Epithelial cell of umbilical artery (primary cell): ENCODE data around the gene CALM3. TPM values are rescaled to one million over a fixed set of nuclear protein-coding genes. Genes with fewer than 3 reads are reported as not detected.

Experiments
- total RNA-seq: library from RNA; depleted of rRNA; stranded (reverse); fragments of >200 nt; gene quantifications from 2 replicates; pipeline ENCODE4 v1.2.3, GENCODE V29; 2014

The CALM3 gene
- 167 and 263 TPM in 2 replicates for total RNA-seq

DNA sequence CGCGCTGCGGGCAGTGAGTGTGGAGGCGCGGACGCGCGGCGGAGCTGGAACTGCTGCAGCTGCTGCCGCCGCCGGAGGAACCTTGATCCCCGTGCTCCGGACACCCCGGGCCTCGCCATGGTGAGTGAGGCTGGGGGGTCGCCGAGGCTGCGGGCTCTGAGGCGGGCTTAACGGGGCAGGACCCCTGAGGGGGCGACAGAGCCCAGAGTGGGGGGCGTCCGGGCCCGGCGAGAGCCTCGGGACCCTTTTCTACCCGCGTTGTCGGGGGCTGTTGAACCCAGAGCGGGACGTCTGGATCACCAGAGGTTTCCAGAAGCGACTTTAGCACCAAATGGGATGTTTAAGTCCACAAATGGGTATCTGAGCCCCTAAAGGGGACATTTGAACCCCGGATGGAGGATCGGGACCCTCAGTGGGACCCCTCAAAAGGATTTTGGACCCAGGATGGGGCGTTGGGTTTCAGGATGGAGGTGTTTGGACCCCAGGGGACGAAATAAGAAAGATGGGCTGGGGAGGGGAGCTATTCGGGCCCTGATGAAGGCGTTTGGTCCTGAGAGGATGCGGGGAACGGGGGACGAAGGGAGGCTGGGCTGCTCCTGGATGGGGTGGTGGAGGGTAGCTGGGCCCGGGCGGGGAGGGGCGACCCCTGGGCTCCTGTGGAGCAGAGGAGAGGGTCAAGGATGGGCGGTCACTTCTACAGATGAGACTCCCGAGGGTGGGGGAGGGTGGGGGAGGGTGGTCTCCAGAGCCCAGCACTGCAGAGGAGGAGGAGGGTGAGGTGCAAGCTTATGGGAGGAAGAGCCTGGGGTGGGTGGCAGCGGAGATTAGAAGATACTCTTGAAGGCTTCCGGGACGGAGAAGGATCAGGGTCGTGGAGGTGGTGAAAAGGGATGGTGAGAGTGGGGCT, at the start of gene CALM3:
TSS of gene CALM3 (plus strand) at position 13 of the 907 bp plus-strand sequence. CDS start at position 118, 105 bp downstream.

DNA sequence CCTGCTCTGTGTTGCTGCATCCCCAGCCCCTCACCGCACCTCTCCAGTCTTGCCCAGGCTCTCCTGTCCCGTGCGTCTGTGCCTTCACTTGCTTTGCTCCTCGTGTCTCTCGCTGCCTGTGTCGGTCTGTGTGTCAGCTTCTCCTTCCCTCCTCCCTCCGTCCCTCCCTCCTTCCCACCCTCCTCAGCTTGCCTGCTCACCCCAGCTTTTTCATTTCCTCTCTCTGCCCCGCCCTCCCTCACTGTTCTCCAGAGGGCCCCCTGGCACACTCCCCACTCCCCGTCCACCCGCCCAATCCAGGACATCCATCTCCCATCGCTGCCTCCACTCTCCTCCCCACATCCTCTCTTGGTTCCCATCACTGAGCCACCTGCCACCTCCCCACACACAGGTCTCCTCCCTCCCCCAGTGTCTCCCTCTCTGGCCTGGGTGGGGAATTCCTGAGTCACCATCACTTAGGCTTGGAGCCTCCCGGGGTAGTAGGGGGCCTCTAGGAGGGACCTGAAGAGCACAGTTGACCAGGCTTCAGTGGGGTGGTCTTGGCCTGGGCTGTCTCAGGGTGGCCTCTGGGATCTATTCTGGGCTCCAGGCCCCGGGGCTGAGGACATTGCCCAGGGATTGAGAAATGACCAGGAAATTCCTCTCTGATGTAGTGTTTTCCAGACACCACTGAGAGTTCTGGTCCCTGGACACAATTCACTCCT, 24.0 kb downstream of the CALM3 start, which contains the start of gene PTGIR:
TSS of gene PTGIR (minus strand) at position 132 of the 704 bp plus-strand sequence. CDS start 864 bp downstream, outside the sequence.

DNA sequence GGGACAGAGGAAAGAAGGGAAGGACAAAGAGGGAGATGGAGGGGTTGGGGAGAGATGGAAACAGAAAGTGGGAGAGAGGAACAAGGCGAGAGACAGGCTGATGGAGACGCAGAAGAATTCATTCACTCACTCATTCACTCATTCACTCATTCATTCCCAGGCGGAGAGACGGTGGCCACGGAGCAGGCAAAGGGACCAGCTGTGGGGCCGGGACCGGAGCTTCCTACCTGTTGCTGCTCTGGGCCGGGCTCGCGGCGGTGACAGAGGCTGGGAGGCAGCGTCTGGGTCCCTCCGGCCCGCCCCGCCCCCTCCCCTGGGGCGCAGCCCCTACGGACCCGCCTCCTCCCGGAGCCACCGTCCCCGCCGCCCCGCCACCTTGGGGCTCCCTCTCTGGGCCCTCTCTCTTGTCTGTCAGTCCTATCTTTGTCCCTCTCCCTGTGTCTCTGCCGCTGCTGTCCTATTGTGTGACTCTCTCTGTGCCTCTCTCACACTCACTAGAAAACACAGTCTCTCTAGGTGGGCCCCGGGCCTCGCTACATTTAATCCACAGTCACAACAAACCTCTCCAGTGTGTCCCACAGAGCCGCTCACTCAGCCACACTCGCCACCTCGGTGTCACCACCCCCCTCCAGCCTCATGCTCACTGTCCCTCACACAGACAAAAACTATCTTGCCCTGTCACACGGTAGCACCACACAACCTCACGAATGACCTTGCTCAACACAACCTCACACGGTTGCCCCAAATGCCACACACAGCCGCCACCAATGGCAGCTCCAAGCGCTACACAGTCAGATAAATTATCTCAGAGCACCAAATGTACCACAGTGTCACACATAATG, 35.0 kb downstream of the CALM3 start, which contains the start of gene GNG8:
TSS of gene GNG8 (minus strand) at position 283 of the 842 bp plus-strand sequence. CDS start 1,520 bp downstream, outside the sequence.

Other genes starting within 250 kb of the CALM3 start
- gene CCDC8, start 187.8 kb upstream of the CALM3 start, total RNA-seq: 2.9 and 6.2 TPM in 2 replicates
- gene PNMA8C, start 172.4 kb upstream of the CALM3 start, total RNA-seq: under 0.01 and 0.30 TPM in 2 replicates
- 2.3 and 7.1 TPM in 2 replicates for gene PNMA8A, start 129.8 kb upstream of the CALM3 start, total RNA-seq
- gene PNMA8B, start 105.5 kb upstream of the CALM3 start, total RNA-seq: under 0.01 TPM in 2 replicates
- gene PTGIR, start 23.8 kb downstream of the CALM3 start, total RNA-seq: 0.32 and 1.4 TPM in 2 replicates
- not detected in 2 replicates for gene GNG8, start 34.9 kb downstream of the CALM3 start, total RNA-seq
- gene DACT3, start 59.9 kb downstream of the CALM3 start, total RNA-seq: 0.15 TPM in 1 of 2 replicates, not detected in the other
- gene PRKD2, start 115.8 kb downstream of the CALM3 start, total RNA-seq: 28.9 and 37.7 TPM in 2 replicates
- 13.8 and 16.6 TPM in 2 replicates for gene FKRP, start 144.7 kb downstream of the CALM3 start, total RNA-seq
- 59.7 and 65.3 TPM in 2 replicates for gene STRN4, start 145.1 kb downstream of the CALM3 start, total RNA-seq
- 60.7 and 96.7 TPM in 2 replicates for gene SLC1A5, start 187.3 kb downstream of the CALM3 start, total RNA-seq
- gene AP2S1, start 249.5 kb downstream of the CALM3 start, total RNA-seq: 153 and 219 TPM in 2 replicates